NK-92 (cell line): ENCODE results near the gene ZNF423.

Experiments used
- DNase-seq: peaks from one replicate; lab custom pipeline; 2025; ENCODE audit not compliant: unreplicated experiment; lab: John Stamatoyannopoulos, UW

The ZNF423 gene

DNA sequence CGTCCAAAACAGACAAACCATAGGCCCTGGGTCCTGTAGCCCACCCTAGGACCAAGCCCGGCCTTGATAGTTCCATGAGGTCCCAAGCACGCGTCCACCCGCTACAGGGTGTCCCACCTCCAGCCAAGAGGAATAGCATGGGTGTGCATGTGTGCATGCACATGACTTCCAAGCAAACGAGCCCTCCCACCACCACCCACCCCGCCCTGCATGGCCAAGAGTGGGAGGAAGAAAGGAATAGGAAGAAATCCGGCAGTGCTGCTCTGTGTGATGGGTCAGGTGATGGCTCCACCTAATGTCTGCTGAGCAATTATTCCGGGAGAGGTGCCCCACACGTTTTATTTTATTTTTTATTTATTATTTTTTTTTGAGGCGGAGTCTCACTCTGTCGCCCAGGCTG, 184.6 kb downstream of the ZNF423 start:
- no peak for DNase-seq

DNA sequence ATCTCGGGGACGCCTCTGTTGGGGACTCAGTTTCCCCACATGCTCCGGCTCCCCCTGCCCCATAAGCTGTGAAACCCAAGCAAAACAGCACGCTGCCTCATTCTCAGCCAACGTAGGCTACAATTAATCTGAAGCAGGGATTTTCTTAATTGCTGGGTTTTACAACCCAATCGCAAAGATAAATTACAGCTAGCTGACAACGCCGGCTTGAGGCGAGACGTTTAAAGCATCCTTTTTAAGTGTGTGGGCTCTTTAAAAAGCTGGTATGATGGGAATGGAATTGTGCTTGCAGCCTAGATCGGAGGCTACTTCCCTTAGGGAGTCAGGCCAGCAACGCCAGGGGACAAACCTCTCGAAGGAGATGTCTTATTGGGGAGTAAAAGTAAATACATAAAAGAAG, 185.3 kb downstream of the ZNF423 start:
- DNase-seq = no peak

DNA sequence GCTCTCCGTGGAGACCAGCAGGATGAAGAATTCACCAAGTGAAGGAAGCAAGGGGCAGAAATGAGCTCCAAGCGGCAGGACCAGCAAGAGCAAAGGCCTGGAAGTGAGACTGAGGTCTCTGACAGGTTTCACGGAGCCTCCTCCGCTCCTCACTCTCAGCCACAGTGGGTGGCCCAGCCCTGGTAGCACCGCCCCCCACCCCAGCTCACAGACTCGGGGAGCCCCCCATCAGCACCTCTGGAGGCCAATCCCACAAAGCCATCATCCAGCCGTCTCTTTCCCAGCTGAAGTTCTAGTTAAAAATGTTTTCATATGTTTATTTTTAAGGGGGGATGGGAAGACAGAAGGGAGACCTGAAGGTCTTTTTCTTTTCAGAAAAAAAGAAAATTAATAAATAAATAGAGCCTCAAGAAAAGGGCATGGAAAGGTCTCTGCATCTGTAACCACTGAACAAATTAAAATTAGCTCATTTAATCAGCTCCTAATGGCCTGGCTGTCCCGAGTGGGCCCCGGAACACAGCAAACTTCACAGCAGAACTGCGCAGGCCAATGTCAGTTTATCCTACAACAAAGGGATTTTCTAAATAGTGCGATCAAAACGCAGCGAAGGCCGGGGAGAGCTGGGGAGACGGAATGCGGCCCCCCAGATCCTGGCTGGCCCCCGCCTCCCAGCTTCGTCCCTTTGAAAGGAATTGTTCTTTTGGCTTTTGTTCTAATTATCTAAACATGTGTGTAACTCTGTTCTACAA, 190.3 kb downstream of the ZNF423 start:
- no peak for DNase-seq

DNA sequence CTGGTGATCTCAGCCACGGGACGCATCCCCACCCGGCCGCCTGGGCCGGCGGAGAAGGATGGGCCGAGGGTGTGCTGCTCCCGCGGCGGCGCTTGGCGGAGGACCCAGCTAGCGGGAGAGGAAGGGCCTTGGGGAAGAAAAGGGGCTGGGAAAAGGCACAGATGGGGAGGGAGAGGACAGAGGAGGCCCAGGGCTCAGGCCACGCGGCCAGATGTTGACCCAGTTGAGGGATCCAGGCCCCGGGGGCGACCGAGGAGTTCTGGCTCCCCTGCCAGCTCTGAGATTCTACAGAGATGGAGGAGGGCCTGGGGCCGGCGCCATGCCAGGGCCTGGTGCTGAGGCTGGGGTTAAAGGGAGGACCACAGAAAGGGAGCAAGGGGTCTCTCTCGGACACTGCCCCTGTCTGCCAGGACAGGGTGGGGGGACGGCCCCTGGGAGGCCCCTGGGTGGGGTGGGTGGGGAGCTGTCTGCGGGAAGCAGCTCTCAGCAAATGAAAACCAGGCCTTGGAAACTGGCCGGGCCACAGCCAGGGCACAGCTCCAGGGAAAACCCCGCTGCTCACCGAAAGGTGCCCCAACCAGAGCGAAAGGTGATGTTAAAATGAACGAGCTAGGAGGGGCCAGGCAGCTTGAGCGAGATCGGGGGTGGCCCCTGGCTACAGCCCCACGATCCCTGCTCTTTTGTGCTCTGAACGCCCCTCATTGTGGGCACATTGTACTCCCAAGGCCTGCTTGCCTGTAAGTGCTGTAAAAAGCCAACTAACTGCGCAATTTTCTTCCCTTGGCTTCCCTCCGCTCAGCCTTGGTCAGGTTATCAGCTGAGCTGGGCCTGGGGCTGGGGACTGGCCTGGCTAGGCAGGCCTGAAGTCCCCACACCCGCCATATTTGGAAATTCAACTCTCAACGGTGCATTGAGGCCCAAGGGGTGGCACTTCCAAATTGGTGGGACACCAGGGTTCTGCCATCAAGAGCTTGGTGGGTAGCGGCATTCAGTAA, 191.4 kb downstream of the ZNF423 start:
- DNase-seq = no peak

DNA sequence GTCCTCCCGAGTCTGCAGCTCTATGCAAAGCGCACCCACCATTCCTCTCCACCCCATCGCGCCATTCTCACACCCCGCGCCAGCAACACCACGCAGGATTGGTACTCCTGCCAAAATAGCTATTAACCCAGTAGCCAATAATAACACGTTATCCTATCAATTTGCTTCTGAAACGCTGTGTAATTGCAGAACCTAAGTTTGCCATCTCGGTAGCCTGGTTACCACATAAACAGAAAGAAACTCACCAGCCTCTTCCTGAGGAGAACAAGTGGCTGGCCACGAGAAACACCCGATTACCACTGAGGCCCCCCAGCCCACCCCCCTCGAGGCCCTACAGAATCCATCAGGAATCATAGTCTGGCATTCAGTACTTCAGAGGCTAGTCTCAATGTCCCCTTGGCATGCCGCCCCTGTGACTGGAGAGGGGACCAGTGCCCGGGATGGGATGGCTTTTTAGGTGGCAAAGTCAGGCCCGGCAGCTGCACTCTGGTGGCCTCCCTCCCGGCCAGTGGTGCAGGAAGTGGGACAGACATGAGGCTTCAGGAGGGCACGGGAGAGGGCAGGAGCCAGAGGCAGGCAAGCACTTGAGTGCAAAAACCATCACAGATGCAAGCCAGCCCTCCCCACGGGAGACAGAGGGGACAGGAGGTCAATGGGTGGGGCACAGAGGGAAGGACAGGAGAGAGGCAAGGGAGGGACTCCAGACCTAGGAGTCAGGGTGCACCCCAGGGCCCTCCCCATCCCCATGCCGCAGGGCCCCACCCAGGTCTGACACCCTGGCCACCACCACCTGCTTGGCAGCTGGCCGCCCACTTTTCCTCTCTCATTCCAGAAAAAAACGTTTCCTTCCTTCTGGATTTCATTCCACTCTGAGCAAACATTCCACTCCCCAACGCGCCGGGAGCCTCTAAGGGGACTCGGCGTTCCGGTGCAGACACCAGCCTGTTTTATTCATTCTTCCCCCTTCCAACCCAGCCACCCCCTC, 192.5 kb downstream of the ZNF423 start:
- no peak for DNase-seq

DNA sequence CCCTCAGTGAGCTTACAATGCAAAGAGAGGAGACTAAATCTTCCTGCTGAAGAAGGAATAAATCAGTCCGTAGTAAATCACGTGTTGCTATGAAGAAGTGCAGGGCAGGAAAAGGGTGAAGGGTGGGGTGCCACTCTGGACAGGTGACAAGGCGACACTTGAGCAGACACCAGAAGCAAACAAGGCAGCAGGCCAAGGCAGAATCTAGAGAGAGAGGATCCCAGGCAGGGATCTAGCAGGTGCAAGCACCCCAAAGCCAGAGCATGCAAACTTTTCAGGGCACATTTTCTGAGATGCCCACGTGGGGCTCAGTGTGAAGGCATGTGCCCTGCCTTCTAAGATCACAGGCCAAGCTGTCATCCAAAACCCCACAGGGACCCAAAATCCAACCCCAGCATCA, 193.3 kb downstream of the ZNF423 start:
- no peak for DNase-seq

DNA sequence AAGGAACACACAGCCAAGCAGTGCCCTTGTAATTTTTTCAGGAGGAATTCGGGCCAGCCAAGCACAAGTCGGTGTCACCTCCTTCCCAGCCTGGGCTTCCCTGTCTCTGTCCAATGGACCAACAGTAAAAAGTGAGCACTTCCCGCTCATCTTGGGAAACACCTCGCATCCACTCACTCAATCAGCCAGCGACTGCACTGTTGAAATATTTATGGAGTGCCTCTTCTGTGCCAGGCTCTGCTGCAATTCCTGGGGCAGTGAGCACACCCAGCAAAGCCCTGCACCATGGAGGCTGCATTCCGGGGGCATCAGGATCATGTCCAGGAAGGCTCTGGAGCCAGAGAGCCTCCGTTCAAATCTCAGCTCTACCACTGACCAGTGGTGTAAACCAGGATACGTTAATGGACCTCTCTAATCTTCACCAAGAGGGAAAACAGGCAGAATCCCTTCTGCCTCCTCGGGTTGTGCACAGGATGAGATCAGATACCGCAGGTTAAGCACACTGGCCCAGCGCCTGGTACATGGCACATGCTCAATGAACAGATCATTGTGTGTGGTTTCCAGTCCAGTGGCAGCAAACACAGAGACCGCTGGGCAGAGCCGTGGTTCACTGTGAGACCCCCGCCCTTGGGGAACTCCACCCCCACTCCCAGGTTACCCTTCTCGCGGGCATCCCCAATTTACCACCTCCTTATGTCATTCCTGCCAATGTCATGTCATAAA, 194.3 kb downstream of the ZNF423 start:
- DNase-seq = no peak

DNA sequence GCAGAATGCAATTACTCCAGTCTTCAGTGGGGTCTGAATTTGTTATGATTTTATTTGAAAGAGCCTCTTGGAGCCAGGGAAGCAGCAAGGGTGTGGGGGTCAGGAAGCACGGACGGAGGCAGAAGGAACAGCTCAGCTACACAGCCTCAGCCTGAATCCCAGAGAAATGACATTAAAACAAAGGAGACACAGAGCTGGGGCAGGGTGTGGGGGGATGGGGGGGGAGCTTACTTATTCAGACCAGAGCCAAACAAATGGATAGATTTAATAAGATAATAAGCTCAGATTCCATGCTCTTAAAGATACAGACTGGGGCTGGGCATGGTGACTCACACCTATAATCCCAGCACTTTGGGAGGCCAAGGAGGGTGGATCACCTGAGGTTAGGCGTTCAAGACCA, 195.3 kb downstream of the ZNF423 start:
- DNase-seq = no peak

DNA sequence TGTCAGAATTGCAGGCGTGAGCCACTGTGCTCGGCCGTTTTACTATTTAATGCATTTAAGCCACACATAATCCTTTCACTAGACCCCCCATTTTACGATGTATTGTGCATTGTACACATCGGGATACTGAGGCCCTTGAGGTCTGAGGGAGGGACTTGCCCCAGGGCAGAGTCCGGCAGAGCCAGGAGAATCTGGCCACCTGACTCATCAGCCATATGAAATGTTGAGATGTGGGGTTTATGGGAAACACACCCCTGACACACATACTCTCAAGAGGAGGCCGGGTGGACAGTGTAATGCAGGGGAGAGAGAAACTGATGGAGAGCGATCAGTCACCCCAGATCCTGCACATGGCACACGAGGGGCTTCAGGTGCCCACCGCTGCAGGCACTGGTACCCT, 196.6 kb downstream of the ZNF423 start:
- DNase-seq = no peak

DNA sequence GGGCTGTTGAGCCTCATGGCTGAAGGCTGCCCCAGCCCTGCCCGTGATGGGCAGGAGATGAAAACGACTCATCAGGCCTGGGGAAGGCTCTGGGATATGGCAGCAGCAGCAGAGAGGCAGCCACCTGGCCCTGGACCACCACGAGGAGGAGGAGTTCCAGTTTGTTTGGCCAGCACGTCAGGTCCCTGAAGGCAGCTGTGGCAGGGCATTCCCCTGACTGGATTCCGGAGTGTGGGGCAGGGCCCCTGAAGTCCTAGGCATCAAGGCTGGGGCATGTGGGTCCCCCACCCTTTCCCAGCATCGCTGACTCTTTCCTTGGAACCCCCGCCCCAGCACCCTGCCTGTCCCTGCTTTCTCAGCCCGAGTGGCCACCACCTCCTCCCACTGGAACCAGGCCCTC, 197.4 kb downstream of the ZNF423 start:
- DNase-seq = no peak

DNA sequence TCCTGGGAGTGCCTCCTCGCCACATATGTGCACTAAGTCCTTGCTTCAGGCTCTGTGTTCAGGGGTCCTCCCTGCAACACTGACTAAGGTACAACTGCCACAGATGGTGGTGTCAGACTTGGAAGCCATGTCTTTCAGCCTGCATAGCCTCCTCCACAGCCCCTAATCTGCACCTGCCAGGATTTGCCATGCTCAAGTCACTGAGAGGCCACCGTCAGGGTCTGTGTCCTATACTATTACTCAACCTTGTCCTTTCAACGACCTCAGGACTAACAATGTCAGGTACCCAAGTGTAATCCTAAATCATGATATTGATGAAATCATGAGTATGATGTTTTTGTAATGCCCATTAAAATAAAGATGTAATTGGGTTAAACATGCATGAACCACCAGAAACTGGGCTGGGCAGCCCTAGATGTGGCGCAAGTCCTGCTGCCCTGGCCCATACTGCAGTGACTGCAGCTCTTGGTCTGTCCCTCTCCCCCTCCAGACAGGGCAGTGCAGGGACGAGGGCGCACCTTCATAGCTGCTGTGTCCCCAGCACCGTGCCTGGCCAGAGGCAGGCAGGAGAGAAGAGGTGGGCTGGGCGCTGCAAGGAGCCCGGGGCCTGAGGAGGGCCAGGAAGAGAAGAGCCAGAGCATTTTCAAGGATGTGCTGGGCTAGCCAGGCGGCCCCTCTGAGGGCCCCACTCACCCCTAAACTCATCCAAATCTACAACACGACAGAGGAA, 198.0 kb downstream of the ZNF423 start:
- no peak for DNase-seq

DNA sequence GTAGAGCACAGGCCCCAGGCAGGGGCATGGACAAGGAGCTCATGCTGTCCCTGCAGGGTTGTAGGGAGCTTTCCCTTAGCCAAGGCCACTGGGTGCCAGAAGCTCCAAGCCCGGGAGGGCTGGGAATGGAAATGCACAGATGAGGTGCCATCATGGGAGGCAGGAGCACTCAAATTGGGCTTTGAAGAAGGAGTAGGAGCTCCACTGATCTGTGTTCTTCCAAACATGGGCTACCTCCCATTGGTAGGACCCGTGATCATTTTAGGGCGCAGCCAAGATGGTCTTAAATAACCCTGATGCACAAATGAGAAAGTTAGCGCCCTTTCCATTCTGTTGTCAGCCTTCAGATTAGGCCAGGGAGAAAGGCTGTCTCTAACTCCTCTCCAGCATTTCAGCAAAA, 201.5 kb downstream of the ZNF423 start:
- DNase-seq = no peak

DNA sequence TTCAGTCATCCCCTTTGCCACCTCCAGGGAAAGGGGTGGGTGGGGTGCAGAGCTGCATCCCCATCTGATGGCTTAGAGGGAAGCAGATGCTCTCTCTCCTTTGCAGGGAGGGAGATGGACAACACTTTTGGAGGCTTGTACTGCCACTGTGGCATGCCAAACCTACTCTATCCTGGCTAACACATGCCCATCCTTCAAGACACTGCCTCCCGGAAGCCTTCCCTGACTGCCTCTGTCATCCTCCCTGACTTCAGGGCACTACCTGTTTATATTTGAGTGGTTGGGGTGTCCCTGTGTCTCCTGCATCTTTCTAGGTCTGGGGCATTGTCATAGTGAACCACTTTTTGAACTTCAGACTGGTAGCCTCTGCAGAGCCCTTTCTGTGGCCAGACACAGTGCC, 202.3 kb downstream of the ZNF423 start:
- no peak for DNase-seq

DNA sequence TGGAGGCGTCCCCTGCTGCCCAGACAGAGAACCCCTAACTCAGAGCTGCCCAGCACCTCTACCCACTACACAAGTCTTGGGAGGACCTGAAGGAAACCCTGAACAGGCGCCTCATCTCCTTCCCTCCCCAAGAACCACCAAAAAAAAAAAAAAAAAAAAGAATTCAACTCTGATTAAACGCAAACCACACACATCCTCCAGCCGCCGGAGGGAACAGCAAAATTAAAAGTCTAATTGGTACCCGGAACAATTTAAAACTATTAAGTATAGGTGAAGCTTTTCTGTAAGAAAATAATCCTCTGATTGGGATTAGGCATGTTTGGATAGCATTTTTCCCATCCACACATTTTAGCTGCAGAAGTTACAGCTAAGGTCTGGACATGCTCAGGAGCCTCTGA, 202.7 kb downstream of the ZNF423 start:
- DNase-seq = no peak

DNA sequence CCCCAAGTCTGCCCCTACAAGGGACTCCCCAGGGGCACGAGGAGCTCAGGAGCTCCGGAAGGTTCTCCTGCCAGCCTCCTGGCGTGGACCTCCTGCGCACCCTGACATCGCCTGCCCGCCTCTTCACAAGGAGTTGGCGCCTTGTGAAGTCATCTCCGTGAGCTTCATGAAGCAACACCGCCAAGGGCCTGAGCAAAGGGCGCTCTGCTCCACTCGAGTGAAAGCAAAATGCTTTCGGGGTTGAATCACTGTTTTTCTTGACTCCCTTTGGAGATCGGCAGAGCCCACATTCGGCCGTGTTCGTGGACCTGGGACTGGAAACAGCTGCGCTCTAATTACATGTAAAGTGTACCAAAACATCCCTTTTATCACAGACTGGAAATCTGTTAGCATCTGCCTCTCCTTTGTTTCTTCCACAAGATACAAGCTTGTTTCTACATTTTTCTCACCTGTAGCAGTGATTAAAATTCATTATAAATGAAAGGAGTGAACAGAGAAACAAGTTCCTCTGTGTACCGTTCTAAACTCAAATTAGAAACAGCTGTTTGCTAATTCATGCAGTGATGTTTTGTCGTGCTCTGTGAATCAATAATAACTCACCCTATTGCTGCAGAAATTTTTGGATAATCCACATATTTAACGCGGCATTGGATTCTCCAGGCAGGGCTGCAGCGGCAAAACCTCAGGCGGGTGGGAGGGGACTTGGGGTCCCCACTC, 203.3 kb downstream of the ZNF423 start:
- DNase-seq = no peak

DNA sequence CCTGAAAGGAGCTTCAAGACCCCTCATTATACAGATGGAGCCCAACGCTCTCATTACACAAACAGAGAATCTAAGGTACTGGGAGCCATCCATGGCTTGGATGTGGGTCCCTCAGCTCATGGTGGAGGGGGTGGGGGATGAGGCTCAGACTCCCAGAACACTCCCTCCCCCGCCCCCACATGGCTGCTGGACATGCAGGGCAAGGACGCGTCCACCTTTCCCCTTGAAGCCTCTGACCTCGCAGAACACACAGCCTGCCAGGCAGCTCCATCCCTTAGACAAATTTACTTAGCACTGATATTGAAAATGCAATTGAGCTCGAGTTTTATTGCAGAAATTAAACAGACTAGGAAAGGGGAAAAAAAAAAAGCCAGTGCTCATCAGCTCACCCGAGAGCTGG, 203.9 kb downstream of the ZNF423 start:
- no peak for DNase-seq

DNA sequence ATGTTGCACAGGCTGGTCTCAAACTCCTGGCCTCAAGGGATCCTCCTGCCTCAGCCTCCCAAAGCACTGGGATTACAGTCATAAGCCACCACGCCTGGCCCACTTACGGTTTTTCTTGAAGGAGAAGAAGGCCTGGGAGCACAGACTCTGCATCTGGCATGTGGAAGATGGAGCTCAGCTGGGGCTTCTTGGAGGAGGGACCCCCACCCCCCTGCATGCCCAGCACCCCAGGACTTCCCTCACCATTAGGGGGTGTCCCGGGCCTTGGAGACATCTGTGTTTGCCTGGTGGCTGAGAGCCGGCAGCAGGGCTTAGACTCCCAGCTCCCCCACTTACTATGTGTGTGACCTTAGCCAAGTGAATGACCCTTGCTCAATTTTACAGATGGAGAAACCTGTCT, 204.7 kb downstream of the ZNF423 start:
- no peak for DNase-seq

DNA sequence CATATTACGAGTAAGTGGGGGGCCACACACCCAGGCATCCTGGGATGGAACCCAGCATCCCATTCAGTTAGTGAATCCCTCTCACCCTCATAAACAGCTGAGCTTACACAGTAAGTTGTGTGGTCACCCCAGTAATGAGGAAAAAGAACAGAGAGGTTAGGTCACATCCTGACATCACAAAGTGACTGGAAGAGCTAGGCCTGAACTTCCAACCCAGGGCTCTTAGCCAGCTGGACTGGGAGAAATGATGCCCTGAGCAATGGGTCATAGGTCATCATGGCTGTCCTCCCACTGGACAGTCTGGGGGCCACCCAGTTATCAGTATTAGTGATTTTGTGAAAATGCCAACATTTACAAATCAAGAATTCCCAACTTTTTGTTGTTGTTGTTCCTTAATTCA, 205.3 kb downstream of the ZNF423 start:
- no peak for DNase-seq
